ENCODE results near the gene POMGNT2.

Gene POMGNT2

DNA sequence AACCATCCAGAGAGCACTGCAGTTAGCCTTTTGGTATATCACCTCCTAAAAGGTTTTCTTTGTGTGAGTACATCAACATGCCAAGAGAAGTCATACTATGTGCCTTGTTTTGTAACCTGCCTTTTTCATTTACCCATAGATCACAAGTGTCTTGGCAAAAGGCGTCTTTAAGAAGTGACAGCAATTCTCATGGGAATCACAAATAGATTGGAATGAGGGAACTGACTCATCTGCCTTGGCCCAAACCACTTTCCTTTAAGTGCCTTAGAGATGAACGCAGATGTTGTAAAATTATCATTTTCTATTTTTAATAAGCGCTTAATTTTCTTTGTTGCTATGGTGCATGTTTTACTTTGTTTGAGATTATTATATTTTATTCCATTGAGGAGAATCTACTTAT is 20.7 kb upstream of the POMGNT2 start:
- TF ChIP-seq, protein P1, sequence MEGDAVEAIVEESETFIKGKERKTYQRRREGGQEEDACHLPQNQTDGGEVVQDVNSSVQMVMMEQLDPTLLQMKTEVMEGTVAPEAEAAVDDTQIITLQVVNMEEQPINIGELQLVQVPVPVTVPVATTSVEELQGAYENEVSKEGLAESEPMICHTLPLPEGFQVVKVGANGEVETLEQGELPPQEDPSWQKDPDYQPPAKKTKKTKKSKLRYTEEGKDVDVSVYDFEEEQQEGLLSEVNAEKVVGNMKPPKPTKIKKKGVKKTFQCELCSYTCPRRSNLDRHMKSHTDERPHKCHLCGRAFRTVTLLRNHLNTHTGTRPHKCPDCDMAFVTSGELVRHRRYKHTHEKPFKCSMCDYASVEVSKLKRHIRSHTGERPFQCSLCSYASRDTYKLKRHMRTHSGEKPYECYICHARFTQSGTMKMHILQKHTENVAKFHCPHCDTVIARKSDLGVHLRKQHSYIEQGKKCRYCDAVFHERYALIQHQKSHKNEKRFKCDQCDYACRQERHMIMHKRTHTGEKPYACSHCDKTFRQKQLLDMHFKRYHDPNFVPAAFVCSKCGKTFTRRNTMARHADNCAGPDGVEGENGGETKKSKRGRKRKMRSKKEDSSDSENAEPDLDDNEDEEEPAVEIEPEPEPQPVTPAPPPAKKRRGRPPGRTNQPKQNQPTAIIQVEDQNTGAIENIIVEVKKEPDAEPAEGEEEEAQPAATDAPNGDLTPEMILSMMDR (IDR thresholded peaks at IDR 0.05; ENCODE audit: low read depth, low read length, missing control alignments), result no peak
- no peak for DNase-seq (ENCODE audit: extremely low read depth, low read depth)
- no peak overlapping the region for H3K4me3 ChIP-seq (replicated peaks; ENCODE audit: low read depth, low read length)

DNA sequence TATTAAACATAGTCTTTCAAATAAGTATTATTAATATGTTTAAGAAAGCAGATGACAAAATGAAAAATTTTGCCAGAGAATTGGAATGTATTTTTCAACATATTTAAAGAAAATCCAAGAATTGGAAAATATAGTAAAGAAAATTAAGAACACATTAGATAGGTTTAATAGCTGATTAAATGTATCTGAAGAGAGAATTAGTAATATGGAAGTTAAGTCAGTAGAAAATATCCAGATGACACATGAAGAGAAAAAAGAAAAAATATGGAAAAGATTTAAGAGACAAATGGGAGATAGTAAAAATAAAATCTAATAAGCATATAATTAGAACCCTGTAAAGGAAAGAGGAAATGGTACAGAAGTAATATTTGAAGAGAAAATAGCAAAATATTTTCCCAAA is 18.0 kb upstream of the POMGNT2 start:
- DNase-seq (ENCODE audit: extremely low read depth, low read depth), result no peak
- TF ChIP-seq, protein P1 (IDR thresholded peaks at IDR 0.05; ENCODE audit: low read depth, low read length, missing control alignments), result no peak
- H3K4me3 ChIP-seq (replicated peaks; ENCODE audit: low read depth, low read length), result no peak overlapping the region

DNA sequence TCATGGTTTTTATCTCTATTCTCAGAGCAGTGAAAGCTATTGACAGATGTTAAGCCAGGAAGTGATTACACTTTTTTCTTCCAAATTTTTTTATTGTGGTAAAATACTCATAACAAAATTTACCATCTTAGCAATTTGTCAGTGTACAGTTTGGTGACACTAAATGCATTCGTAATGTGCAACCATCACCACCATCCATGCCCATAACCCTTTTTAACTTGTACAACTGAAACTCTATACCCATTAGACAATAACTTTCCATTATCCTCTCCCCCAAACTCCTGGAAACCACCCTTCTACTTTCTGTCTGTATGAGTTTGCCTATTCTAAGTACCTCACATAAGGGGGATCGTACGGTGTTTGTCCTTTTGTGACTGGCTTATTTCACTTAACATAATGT is 15.1 kb upstream of the POMGNT2 start:
- TF ChIP-seq, protein P1 (IDR thresholded peaks at IDR 0.05; ENCODE audit: low read depth, low read length, missing control alignments), result no peak
- no peak for DNase-seq (ENCODE audit: extremely low read depth, low read depth)
- H3K4me3 ChIP-seq (replicated peaks; ENCODE audit: low read depth, low read length), result no peak overlapping the region

DNA sequence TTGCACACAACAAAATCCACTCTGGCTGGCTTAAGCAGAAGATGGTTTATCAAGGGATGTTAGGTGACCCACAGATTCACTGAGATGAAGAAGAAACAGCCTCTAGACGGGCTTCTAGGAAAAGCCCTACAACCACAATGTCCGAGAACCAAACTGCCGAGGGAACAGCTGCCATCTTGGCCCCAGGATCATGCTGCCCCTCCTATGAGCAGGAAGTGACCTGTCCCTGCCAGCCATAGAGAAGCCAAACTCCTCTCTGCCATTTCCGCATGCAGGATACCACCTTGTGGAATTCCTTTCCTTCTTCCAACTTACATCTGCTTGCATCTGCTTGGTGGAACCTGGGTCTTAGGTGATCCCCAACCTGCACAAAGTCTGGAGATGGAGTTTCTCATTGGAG is 11.4 kb upstream of the POMGNT2 start:
- TF ChIP-seq, protein P1 (IDR thresholded peaks at IDR 0.05; ENCODE audit: low read depth, low read length, missing control alignments), result no peak
- H3K4me3 ChIP-seq (replicated peaks; ENCODE audit: low read depth, low read length), result no peak overlapping the region
- no peak for DNase-seq (ENCODE audit: extremely low read depth, low read depth)

DNA sequence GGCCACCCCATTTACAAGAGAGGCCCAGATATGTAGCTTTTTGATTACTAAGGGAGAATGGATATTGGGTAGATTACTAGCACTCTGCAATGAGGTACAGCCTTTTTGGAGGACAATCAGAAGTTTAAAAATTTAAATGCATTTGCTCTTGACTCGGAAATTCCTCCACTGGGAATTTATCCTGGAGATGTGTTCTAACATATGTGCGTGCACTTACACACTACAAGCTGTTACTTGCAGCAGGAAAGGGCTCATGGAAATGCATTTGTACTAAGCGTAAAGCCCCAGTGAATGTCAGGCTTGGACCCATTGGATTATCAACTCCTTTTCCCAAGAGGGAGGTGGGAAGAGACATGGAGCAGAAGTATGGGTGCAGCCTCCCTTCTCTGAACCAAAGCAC is 7.8 kb upstream of the POMGNT2 start:
- no peak overlapping the region for H3K4me3 ChIP-seq (replicated peaks; ENCODE audit: low read depth, low read length)
- TF ChIP-seq, protein P1 (IDR thresholded peaks at IDR 0.05; ENCODE audit: low read depth, low read length, missing control alignments), result no peak
- no peak for DNase-seq (ENCODE audit: extremely low read depth, low read depth)

DNA sequence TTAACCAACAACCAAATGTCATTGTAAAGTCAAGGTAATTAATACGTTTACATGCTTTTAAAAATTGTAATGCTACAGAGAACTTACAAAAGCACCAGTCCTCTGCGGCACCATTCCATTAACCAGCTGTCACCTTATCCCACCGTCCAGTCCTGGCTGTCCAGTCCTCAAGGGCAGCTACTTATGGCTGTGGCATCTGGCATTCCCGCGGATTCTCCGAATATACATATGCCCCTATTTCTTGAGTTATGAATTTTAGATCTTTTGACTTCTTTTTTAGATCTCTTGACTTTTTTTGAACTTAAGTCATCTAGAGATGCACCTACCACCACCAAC is 382 bp upstream of the POMGNT2 start:
- DNase-seq (ENCODE audit: extremely low read depth, low read depth), result no peak
- TF ChIP-seq, protein P1 (IDR thresholded peaks at IDR 0.05; ENCODE audit: low read depth, low read length, missing control alignments), result no peak
- peak overlapping the region; percentile 69 for H3K4me3 ChIP-seq (replicated peaks; ENCODE audit: low read depth, low read length)
